ENCODE results near the gene PGK1. TPM values are rescaled to one million over a fixed set of nuclear protein-coding genes. Genes with fewer than 3 reads are reported as not detected.
"Not testable (repeated sequence)": the region's sequence is repeated elsewhere in the genome, so short reads cannot be mapped to it uniquely, and the experiment has no call there.

PGK1 gene
- total RNA-seq (100 to 1,000 TPM; 211 to 351 TPM), polyA plus RNA-seq (100 to 1,000 TPM in 1 of 2 donors, 10 to 100 TPM in 1; 82.3 to 508 TPM)
- long read RNA-seq, donor 1, full-length matches to known transcripts, result 140 of 201 reads
- long read RNA-seq, donor 1, partial matches to known transcripts, result 54 of 201 reads
- long read RNA-seq, donor 1, other reads (novel, unspliced or antisense), result 7 of 201 reads
- long read RNA-seq, donor 2, full-length matches to known transcripts, result 34 of 47 reads
- long read RNA-seq, donor 2, partial matches to known transcripts, result 13 of 47 reads
- long read RNA-seq, donor 2, other reads (novel, unspliced or antisense), result 0 of 47 reads
- long read RNA-seq, donor 3, full-length matches to known transcripts, result 69 of 90 reads
- long read RNA-seq, donor 3, partial matches to known transcripts, result 21 of 90 reads
- long read RNA-seq, donor 3, other reads (novel, unspliced or antisense), result 0 of 90 reads
- long read RNA-seq, donor 4, full-length matches to known transcripts, result 43 of 96 reads
- long read RNA-seq, donor 4, partial matches to known transcripts, result 48 of 96 reads
- long read RNA-seq, donor 4, other reads (novel, unspliced or antisense), result 5 of 96 reads
- long read RNA-seq, donor 5, full-length matches to known transcripts, result 153 of 241 reads
- long read RNA-seq, donor 5, partial matches to known transcripts, result 78 of 241 reads
- long read RNA-seq, donor 5, other reads (novel, unspliced or antisense), result 10 of 241 reads

GRCh38 chrX:78103623-78104446 lies at the start of gene PGK1:
Gene PGK1 (plus strand): TSS chrX:78104248. CDS start chrX:78104341, 93 bp downstream.
- Histone ChIP-seq H3K27ac (ENCODE audit: low read depth in 1 of 2, low read length in 1 of 2) (peak within 1 kb of the TSS; percentile 96 to 97), H3K4me1 (ENCODE audit: control insufficient read depth in 5 of 5, insufficient read depth in 5 of 5, low read length in 5 of 5) (peaks cover 0 to 19% (median 5%) of the 10 kb centered on the region in 5 donors), H3K9ac (ENCODE audit: insufficient read depth in 1 of 2, low read length in 2 of 2) (peak within 1 kb of the TSS; percentile 95 to 99), H3K9me3 (ENCODE audit: control insufficient read depth in 4 of 4, insufficient read depth in 3 of 4, low read length in 3 of 4) (peaks cover 0 to 2% (median 0%) of the 10 kb centered on the region in 4 donors), H3K27me3 (ENCODE audit: control insufficient read depth in 3 of 3, insufficient read depth in 3 of 3, low read length in 2 of 3) (no peaks in the 10 kb centered on the region), H3K4me3 (peak within 1 kb of the TSS; percentile 65), H3K36me3 (ENCODE audit: control insufficient read depth in 4 of 4, insufficient read depth in 4 of 4, low read length in 4 of 4) (peaks cover 0 to 4% (median 0%) of the 10 kb centered on the region in 4 donors)
- 1 to 39% methylated on average over 52 to 72 of the region's 72 CpGs for WGBS, 2 donors
- no peak for TF ChIP-seq CTCF (IDR thresholded peaks at IDR 0.05; ENCODE audit: control extremely low read depth, extremely low read depth)
- peak; percentile 96 to 98 (median 97) for DNase-seq
- peak; percentile 93 for ATAC-seq (ENCODE audit: insufficient read depth, low FRiP score)

GRCh38 chrX:78063687-78064086 lies 40.4 kb upstream of the PGK1 start:
- no peak for ATAC-seq (ENCODE audit: insufficient read depth, low FRiP score)
- H3K9ac ChIP-seq (ENCODE audit: insufficient read depth in 1 of 2, low read length in 2 of 2), result no peak overlapping the region
- H3K27me3 ChIP-seq (ENCODE audit: control insufficient read depth in 3 of 3, insufficient read depth in 3 of 3, low read length in 2 of 3), result no peaks in the 10 kb centered on the region
- H3K36me3 ChIP-seq (ENCODE audit: control insufficient read depth in 4 of 4, insufficient read depth in 4 of 4, low read length in 4 of 4), result peaks cover 0 to 2% (median 0%) of the 10 kb centered on the region in 4 donors
- no peaks in the 10 kb centered on the region for H3K4me1 ChIP-seq (ENCODE audit: control insufficient read depth in 5 of 5, insufficient read depth in 5 of 5, low read length in 5 of 5)
- DNase-seq, result no peak
- H3K9me3 ChIP-seq (ENCODE audit: control insufficient read depth in 4 of 4, insufficient read depth in 3 of 4, low read length in 3 of 4), result peaks cover 0 to 11% (median 3%) of the 10 kb centered on the region in 4 donors
- no peak overlapping the region for H3K4me3 ChIP-seq
- no peak for TF ChIP-seq CTCF (IDR thresholded peaks at IDR 0.05; ENCODE audit: control extremely low read depth, extremely low read depth)
- H3K27ac ChIP-seq (ENCODE audit: low read depth in 1 of 2, low read length in 1 of 2), result no peak overlapping the region

GRCh38 chrX:78064152-78064551 lies 39.9 kb upstream of the PGK1 start:
- Histone ChIP-seq H3K27me3 (ENCODE audit: control insufficient read depth in 3 of 3, insufficient read depth in 3 of 3, low read length in 2 of 3) (no peaks in the 10 kb centered on the region), H3K36me3 (ENCODE audit: control insufficient read depth in 4 of 4, insufficient read depth in 4 of 4, low read length in 4 of 4) (peaks cover 0 to 2% (median 0%) of the 10 kb centered on the region in 4 donors), H3K27ac (ENCODE audit: low read depth in 1 of 2, low read length in 1 of 2) (no peak overlapping the region), H3K4me3 (no peak overlapping the region), H3K9ac (ENCODE audit: insufficient read depth in 1 of 2, low read length in 2 of 2) (no peak overlapping the region), H3K9me3 (ENCODE audit: control insufficient read depth in 4 of 4, insufficient read depth in 3 of 4, low read length in 3 of 4) (peaks cover 0 to 14% (median 5%) of the 10 kb centered on the region in 4 donors), H3K4me1 (ENCODE audit: control insufficient read depth in 5 of 5, insufficient read depth in 5 of 5, low read length in 5 of 5) (no peaks in the 10 kb centered on the region)
- TF ChIP-seq CTCF (IDR thresholded peaks at IDR 0.05; ENCODE audit: control extremely low read depth, extremely low read depth), result no peak
- ATAC-seq (ENCODE audit: insufficient read depth, low FRiP score), result no peak
- WGBS, 2 donors, result 60 to 100% methylated on average over 4 of the region's 4 CpGs
- DNase-seq, result no peak

- DNase-seq (peak in 2 of 3 donors; percentile 41 to 53), ATAC-seq (ENCODE audit: insufficient read depth, low FRiP score) (peak; percentile 79)
- not testable (repeated sequence) for H3K36me3 ChIP-seq (ENCODE audit: control insufficient read depth in 4 of 4, insufficient read depth in 4 of 4, low read length in 4 of 4); H3K9ac ChIP-seq (ENCODE audit: insufficient read depth in 1 of 2, low read length in 2 of 2); H3K27ac ChIP-seq (ENCODE audit: low read depth in 1 of 2, low read length in 1 of 2); H3K4me3 ChIP-seq; H3K4me1 ChIP-seq (ENCODE audit: control insufficient read depth in 5 of 5, insufficient read depth in 5 of 5, low read length in 5 of 5); H3K27me3 ChIP-seq (ENCODE audit: control insufficient read depth in 3 of 3, insufficient read depth in 3 of 3, low read length in 2 of 3)
- peaks cover 0 to 14% (median 7%) of the 10 kb centered on the region in 4 donors for H3K9me3 ChIP-seq (ENCODE audit: control insufficient read depth in 4 of 4, insufficient read depth in 3 of 4, low read length in 3 of 4)
- WGBS, 2 donors, result 78 to 87% methylated on average over 6 of the region's 6 CpGs
Observed at GRCh38 chrX:78064698-78065601, 39.1 kb upstream of the PGK1 start.

Data from lung (tissue), 16 donors.